ENCODE measurements around the gene SLC10A1.

DNA sequence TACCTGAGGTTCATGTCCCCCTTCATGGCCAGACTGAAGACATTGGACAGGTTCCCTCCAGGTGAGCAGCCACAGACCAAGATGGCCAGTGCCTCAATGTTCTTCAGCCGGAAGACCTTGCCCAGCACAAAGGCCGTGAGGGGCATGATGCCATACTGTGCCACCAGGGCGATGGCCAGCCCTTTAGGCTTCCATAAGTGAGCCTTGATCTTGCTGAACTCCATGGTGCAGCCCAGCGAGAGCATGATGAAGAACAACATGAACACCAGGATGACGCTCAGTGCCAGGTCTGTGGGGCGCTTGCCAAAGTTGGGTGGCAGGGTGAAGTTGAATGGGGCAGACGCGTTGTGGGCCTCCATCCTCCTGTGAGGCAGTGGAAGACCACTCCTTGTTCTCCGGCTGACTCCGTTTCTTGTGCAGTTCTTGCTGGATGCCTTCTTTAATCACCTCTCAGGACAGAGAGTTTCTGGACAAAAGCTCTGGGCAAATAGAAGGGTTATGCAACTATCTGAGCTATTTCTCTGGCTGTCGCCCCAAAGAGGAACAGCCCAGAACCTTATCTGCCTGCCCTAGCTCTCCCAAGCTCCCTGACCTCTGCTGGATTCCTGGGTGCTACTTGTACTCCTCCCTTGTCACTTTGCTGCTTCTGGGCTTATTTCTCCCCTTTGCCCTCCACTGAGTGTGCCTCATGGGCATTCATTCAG, at the start of gene SLC10A1:
- TF ChIP-seq EZH2phosphoT487 (IDR thresholded peaks at IDR 0.05; ENCODE audit: insufficient read depth, low read depth) (no peak), EZH2 (IDR thresholded peaks at IDR 0.05; ENCODE audit: insufficient read depth, poor library complexity, severe bottlenecking) (no peak)

Data from GM23248 (cell line).